Stimulated activated effector memory CD8-positive, alpha-beta T cell treated with anti-CD3 and anti-CD28 coated beads, Interleukin-12 subunit alpha, Interleukin-12 subunit beta, amount 100 ng/mL, for 72 hours (primary cell): ENCODE data around the gene TMEM190.
"Not testable (repeated sequence)": the region's sequence is repeated elsewhere in the genome, so short reads cannot be mapped to it uniquely, and the experiment has no call there.

Experiments
- ATAC-seq: fragments of 150-1000 bp; cut with Tn5 transposase; 2 replicates; pipeline ENCODE4 v1.10.0; 2021
- DNase-seq, 2 donors: peaks; one replicate each; pipeline ENCODE4 v3.0.0; 2021 to 2022; ENCODE audit warnings: low spot score in 2 of 2
- H3K27ac Mint-ChIP-seq: one replicate; pipeline ENCODE4 v1.8.0; 2022; ENCODE audit warnings: mild to moderate bottlenecking, mixed read lengths
- H3K36me3 Mint-ChIP-seq: one replicate; pipeline ENCODE4 v1.8.0; 2022; ENCODE audit warnings: mild to moderate bottlenecking, mixed read lengths
- H3K4me1 Mint-ChIP-seq: one replicate; pipeline ENCODE4 v1.8.0; 2022; ENCODE audit warnings: mixed read lengths
- H3K4me3 Mint-ChIP-seq: one replicate; pipeline ENCODE4 v1.8.0; 2022; ENCODE audit warnings: mild to moderate bottlenecking, mixed read lengths
- H3K9me3 Mint-ChIP-seq: one replicate; pipeline ENCODE4 v1.8.0; 2022; ENCODE audit warnings: mixed read lengths

TMEM190 gene

GRCh38 chr19:55409179-55409578 lies 32.6 kb downstream of the TMEM190 start:
- peaks cover 29% of the 10 kb centered on the region for H3K4me1 Mint-ChIP-seq
- H3K9me3 Mint-ChIP-seq, ATAC-seq: not testable (repeated sequence)

DNA sequence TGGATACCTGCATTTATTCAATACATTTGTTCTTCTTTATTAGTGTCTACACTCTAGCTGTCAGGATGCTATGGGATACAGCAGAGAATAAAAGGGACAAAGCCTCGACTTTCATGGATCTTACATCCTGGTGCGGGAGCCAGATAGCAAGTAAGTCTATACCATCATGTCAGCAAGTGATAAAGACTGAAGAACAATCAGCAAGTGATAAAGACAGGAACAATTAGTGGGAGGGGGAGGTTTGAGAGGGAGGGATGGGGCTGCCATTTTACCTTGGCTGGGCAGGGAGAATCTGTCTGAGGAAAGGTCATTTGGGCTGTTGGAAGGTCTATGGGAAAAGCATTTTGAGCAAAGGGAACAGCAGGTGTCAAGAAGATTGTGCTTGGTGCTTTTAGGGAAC lies 33.5 kb downstream of the TMEM190 start:
- Mint-ChIP-seq H3K36me3 (peaks cover 34% of the 10 kb centered on the region), H3K9me3 (no peaks in the 10 kb centered on the region), H3K27ac (no peak overlapping the region), H3K4me3 (no peak overlapping the region), H3K4me1 (peaks cover 29% of the 10 kb centered on the region)
- no peak for DNase-seq
- no peak for ATAC-seq

More at GRCh38 chr19:55409179-55409578, 32.6 kb downstream of the TMEM190 start:
- DNase-seq = not testable (repeated sequence)
- peak overlapping the region; percentile 87 for H3K4me3 Mint-ChIP-seq
- H3K36me3 Mint-ChIP-seq = peaks cover 44% of the 10 kb centered on the region
- H3K27ac Mint-ChIP-seq = peak overlapping the region; percentile 99

DNA sequence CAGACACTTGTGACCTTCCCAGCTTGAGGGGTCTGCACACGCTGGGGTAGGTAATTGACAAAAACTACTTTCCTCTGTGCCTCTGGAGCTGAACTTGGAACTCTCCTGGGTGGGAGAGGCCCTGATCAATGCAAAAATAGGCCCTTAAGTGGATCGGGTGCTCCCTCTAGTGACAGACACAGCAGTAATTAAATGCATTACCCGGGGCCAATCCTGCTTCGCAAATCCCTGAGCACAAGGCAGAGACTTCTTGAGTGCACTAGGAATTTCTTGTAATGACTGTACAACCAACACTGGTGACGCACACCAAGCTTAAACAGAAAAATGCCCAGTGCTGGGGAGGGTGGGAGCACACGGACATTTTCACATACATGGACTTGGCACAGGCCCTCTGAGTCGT lies 41.6 kb downstream of the TMEM190 start:
- Mint-ChIP-seq H3K36me3 (no peaks in the 10 kb centered on the region), H3K27ac (no peak overlapping the region), H3K9me3 (no peaks in the 10 kb centered on the region), H3K4me1 (peaks cover 6% of the 10 kb centered on the region), H3K4me3 (no peak overlapping the region)
- DNase-seq (peak; percentile 29 to 67), ATAC-seq (peak; percentile 80)

GRCh38 chr19:55419103-55419502 lies 42.5 kb downstream of the TMEM190 start:
- no peak overlapping the region for H3K4me3 Mint-ChIP-seq
- no peak for ATAC-seq

GRCh38 chr19:55419624-55420236 lies 43.1 kb downstream of the TMEM190 start:
- Mint-ChIP-seq H3K4me1 (peaks cover 6% of the 10 kb centered on the region), H3K36me3 (no peaks in the 10 kb centered on the region), H3K27ac (no peak overlapping the region), H3K9me3 (no peaks in the 10 kb centered on the region), H3K4me3 (no peak overlapping the region)
- ATAC-seq (no peak), DNase-seq (no peak)

More at GRCh38 chr19:55419103-55419502, 42.5 kb downstream of the TMEM190 start:
- Mint-ChIP-seq H3K27ac (no peak overlapping the region), H3K9me3 (no peaks in the 10 kb centered on the region), H3K36me3 (no peaks in the 10 kb centered on the region), H3K4me1 (peaks cover 6% of the 10 kb centered on the region)
- DNase-seq = no peak

DNA sequence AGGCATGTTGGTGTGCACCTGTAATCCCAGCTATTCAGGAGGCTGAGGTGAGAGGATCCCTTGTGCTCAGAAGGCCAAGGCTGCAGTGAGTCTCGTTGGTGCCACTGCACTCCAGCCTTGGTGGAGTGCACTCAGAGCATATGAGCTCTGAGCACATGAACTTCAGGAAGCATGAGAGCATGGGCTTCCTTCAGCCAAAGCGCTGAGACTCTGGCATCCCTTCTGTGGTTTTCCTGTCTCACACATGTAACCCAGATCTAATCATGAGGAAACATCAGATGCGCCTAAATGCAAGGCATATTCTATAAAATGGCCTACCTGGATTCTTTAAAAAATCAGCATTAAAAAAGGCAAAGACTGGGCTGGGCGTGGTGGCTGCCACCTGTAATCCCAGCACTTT lies 44.7 kb downstream of the TMEM190 start:
- H3K4me1 Mint-ChIP-seq = not testable (repeated sequence)

DNA sequence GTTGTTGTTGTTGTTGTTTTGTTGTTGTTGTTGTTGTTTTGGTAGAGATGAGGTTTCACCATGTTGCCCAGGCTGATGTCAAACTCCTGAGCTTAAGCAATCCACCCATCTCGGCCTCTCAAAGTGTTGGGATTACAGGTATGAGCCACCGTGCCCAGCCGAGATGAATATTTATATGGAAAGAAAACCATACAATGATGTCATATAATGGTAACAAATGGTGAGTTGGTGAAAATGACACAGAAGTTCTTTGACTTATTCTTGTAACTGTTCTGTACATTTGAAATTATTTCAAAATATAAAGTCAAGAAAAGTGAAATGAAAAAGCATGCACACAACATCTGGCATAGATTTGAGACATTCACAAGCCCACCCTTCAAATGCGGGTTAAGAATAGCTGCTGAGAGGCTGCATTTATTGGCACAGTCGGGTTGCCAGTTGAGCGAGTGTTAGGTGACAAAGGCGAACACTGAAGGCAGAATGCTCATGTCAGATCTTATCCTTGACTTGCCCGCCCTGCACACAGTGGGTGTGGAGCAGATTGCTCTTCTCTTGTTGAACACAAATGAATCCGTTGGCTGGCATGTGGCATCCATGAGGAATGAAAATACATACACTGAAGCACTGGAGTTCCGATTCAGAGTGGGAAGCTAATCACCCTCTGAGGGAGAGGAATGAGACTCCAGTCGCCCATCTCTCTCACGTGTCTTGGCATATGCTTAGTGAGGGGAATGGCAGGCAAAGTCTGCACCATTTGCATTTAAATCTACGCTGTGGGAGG lies 46.8 kb downstream of the TMEM190 start:
- DNase-seq = no peak
- Mint-ChIP-seq H3K4me3 (no peak overlapping the region), H3K27ac (no peak overlapping the region)

More for the DNA sequence above, 44.7 kb downstream of the TMEM190 start:
- H3K27ac Mint-ChIP-seq, H3K4me3 Mint-ChIP-seq, H3K9me3 Mint-ChIP-seq, H3K36me3 Mint-ChIP-seq, DNase-seq: not testable (repeated sequence)
- peak; percentile 48 for ATAC-seq

DNA sequence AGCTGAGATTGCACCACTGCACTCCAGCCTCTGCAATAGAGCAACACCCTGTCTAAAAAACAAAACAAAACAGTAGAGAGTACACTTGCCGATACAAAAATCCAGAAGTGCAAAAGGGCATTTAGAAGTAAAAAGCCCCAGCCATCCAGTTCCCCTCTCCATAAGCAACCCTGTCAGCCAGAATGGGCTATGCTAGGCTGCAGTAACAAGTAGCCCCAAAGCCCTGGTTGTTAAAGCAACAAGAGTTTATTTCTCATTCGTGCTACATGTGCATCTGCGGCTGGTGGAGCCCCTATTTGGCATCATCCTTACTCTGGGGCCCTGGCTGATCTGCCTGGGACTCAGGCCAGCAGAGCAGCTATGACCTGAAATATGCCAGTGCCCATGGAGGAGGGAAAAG lies 47.9 kb downstream of the TMEM190 start:
- Mint-ChIP-seq H3K36me3 (no peaks in the 10 kb centered on the region), H3K4me3 (no peak overlapping the region), H3K9me3 (no peaks in the 10 kb centered on the region), H3K4me1 (peaks cover 6% of the 10 kb centered on the region), H3K27ac (no peak overlapping the region)
- DNase-seq = no peak
- ATAC-seq = no peak

More for the DNA sequence above, 46.8 kb downstream of the TMEM190 start:
- H3K4me1 Mint-ChIP-seq = peaks cover 6% of the 10 kb centered on the region
- ATAC-seq = no peak
- H3K9me3 Mint-ChIP-seq = no peaks in the 10 kb centered on the region
- H3K36me3 Mint-ChIP-seq = no peaks in the 10 kb centered on the region

DNA sequence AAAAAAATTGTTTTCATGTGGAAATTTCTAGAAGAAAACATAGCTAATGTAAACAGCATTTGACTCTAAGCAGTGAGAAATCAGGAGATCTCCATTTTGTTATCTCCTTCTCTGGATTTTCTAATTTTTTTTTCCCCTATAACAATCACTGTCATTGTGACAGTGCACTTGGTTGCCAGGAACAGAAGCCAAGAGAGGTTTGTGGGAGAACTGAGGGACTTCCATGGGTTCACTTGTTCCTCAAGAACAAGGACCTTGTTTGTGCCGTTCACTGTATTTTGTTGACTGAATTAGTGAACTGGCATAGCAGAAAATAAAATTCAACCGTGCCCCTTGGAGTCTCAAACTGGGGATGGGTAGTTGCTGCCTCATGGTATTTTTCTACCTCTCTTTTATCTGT lies 49.4 kb downstream of the TMEM190 start:
- Mint-ChIP-seq H3K4me3 (no peak overlapping the region), H3K36me3 (no peaks in the 10 kb centered on the region), H3K9me3 (no peaks in the 10 kb centered on the region), H3K27ac (no peak overlapping the region), H3K4me1 (peaks cover 6% of the 10 kb centered on the region)
- DNase-seq = no peak
- ATAC-seq = no peak
